GM12878 (cell line): ENCODE data around the gene BAK1. TPM values are rescaled to one million over a fixed set of nuclear protein-coding genes. Genes with fewer than 3 reads are reported as not detected.

Experiments used
- ATAC-seq: fragments of 200-7000 bp; cut with Tn5 transposase; 3 replicates; pipeline ENCODE4 v1.9.1; 2020; ENCODE audit warnings: mild to moderate bottlenecking, moderate library complexity
- BruUV-seq: library from RNA; stranded (reverse); fragments of 400-500 nt; replicated peaks from 2 replicates; lab custom pipeline; 2021; lab: Mats Ljungman, UMichigan
- CTCF ChIA-PET: fragments of 300-600 bp; sonication (Branson Sonifier 250); formaldehyde crosslinking; extraction: SDS; loops from one replicate; lab custom pipeline; 2021; ENCODE audit warnings: inconsistent platforms; lab: Yijun Ruan, JAX
- POLR2A ChIA-PET: fragments of 350-600 bp; formaldehyde crosslinking; extraction: SDS; loops from one replicate; lab custom pipeline; 2021; ENCODE audit warnings: inconsistent platforms; lab: Charles Lee
- RAD21 ChIA-PET: fragments of 300-600 bp; sonication (Branson Sonifier 250); formaldehyde crosslinking; loops from one replicate; lab custom pipeline; 2023; ENCODE audit warnings: antibody characterized with exemption; ENCODE audit not compliant: unreplicated experiment; lab: Charles Lee
- SMC1A ChIA-PET: fragments of 300-600 bp; sonication (Branson Sonifier 250); formaldehyde crosslinking; loops from one replicate; lab custom pipeline; 2023; ENCODE audit not compliant: unreplicated experiment, uncharacterized antibody; lab: Charles Lee
- DNase-seq: peaks from one replicate; pipeline ENCODE4 v3.0.0-alpha.2; 2011; ENCODE audit warnings: low read depth, low spot score
- FAIRE-seq: peaks from 3 replicates; lab custom pipeline; 2011; peaks lifted over from hg19 to GRCh38; lab: Jason Lieb, UNC
- H2AFZ ChIP-seq: 2 replicates; pipeline ENCODE4 v1.6.0; 2011; ENCODE audit warnings: low read depth, low read length, control low read depth; ENCODE audit not compliant: control insufficient read depth
- H3K27ac ChIP-seq: 2 replicates; pipeline ENCODE4 v1.5.1; 2011; ENCODE audit warnings: control low read depth; ENCODE audit not compliant: control insufficient read depth, insufficient read depth
- H3K27me3 ChIP-seq, 2 experiments: replicated peaks in 1 of 2; 2 replicates each; pipeline versions ENCODE4 v1.6.0 to v1.6.1; 2011; ENCODE audit warnings: low read length in 1 of 2; ENCODE audit not compliant: control insufficient read depth in 2 of 2, insufficient read depth in 2 of 2
- H3K36me3 ChIP-seq, 2 experiments: 2 replicates each; pipeline ENCODE4 v1.5.1; 2011; ENCODE audit warnings: low read length in 1 of 2; ENCODE audit not compliant: control insufficient read depth in 2 of 2, insufficient read depth in 2 of 2
- H3K4me1 ChIP-seq: 2 replicates; pipeline ENCODE4 v1.6.1; 2011; ENCODE audit warnings: mild to moderate bottlenecking, low read length, moderate library complexity, mixed read lengths; ENCODE audit not compliant: control insufficient read depth, insufficient read depth
- H3K4me2 ChIP-seq: 2 replicates; pipeline ENCODE4 v1.6.0; 2011; ENCODE audit warnings: control low read depth; ENCODE audit not compliant: control insufficient read depth, insufficient read depth
- H3K4me3 ChIP-seq: fragments of 200-600 bp; sonication (generic); 2 replicates; pipeline ENCODE4 v1.5.1; 2016
- H3K79me2 ChIP-seq: 2 replicates; pipeline ENCODE4 v1.6.0; 2011; ENCODE audit warnings: low read length; ENCODE audit not compliant: control insufficient read depth, insufficient read depth
- H3K9ac ChIP-seq: 2 replicates; pipeline ENCODE4 v1.8.0; 2011; ENCODE audit warnings: low read length, control low read depth, mixed read lengths; ENCODE audit not compliant: control insufficient read depth, insufficient read depth
- H3K9me3 ChIP-seq: replicated peaks from 3 replicates; pipeline ENCODE4 v1.5.1; 2011; ENCODE audit warnings: mild to moderate bottlenecking, low read length; ENCODE audit not compliant: control insufficient read depth, insufficient read depth
- H4K20me1 ChIP-seq: 2 replicates; pipeline ENCODE4 v1.6.0; 2011; ENCODE audit not compliant: control insufficient read depth, insufficient read depth
- BHLHE40 ChIP-seq, 2 experiments: fragments of 450-650 bp in 1 of 2; IDR thresholded peaks; 2 replicates each; pipeline ENCODE4 v1.6.1; 2011 to 2017; ENCODE audit warnings: low read depth in 2 of 2, borderline replicate concordance in 1 of 2, improper control_type of control experiment in 1 of 2, low read length in 1 of 2, mild to moderate bottlenecking in 1 of 2
- CBX5 ChIP-seq: sonication (generic); IDR thresholded peaks from 2 replicates; pipeline ENCODE4 v1.6.1; 2016; ENCODE audit warnings: low read depth, moderate library complexity, mild to moderate bottlenecking, inconsistent platforms
- E4F1 ChIP-seq: fragments of 450-650 bp; IDR thresholded peaks from 2 replicates; pipeline ENCODE4 v1.6.1; 2018; ENCODE audit warnings: borderline replicate concordance, mild to moderate bottlenecking; ENCODE audit not compliant: partially characterized antibody
- EGR1 ChIP-seq, 2 experiments: IDR thresholded peaks; 1 replicate in 1 of 2; 2 replicates in 1 of 2; pipeline ENCODE4 v1.6.1; 2011 to 2012; ENCODE audit warnings: low read depth in 2 of 2, low read length in 2 of 2, borderline replicate concordance in 1 of 2, mild to moderate bottlenecking in 1 of 2, moderate library complexity in 1 of 2
- FOXK2 ChIP-seq: fragments of 450-650 bp; IDR thresholded peaks from 2 replicates; pipeline ENCODE4 v1.6.1; 2017; ENCODE audit warnings: mild to moderate bottlenecking, moderate library complexity
- KLF5 ChIP-seq: fragments of 450-650 bp; IDR thresholded peaks from 2 replicates; pipeline ENCODE4 v1.6.1; 2014; ENCODE audit warnings: mild to moderate bottlenecking; ENCODE audit not compliant: partially characterized antibody
- POLR2AphosphoS2 ChIP-seq: IDR thresholded peaks from 2 replicates; pipeline ENCODE4 v1.6.1; 2011; ENCODE audit warnings: low read depth, mild to moderate bottlenecking, low read length, improper control_type of control experiment, moderate library complexity
- ZNF687 ChIP-seq: fragments of 450-650 bp; IDR thresholded peaks from 2 replicates; pipeline ENCODE4 v1.6.1; 2017; ENCODE audit warnings: mild to moderate bottlenecking, moderate library complexity
- WGBS: methylation state at CpG from one replicate; pipeline ENCODE4 v1.1.6; 2016; ENCODE audit warnings: low lambda C conversion rate; ENCODE audit not compliant: insufficient replicate concordance, insufficient coverage; ENCODE audit errors: missing lambda C conversion rate; 5-methylcytosine and 5-hydroxymethylcytosine counted together
- in situ Hi-C: fragments of 300-500 bp; cut with MboI; formaldehyde crosslinking; loops from 9 replicates; pipeline ENCODE4 v1.14.3; 2018; ENCODE audit warnings: mixed read lengths
- intact Hi-C: fragments of 100-400 bp; cut with micrococcal nuclease; formaldehyde crosslinking; loops from one replicate; pipeline ENCODE4 v1.14.2; 2022; ENCODE audit not compliant: unreplicated experiment
- polyA plus RNA-seq, 11 experiments: library from polyadenylated mRNA; depleted of rRNA in 4 of 11; unstranded in 6 of 11; stranded (reverse) in 5 of 11; fragments of >200 nt; fragmentation: Nextera tagmentation in 4 of 11; fragmentation: Illumina TruSeq in 1 of 11; extraction: Ambion mirVana in 4 of 11; extraction: Trizol in 1 of 11; gene quantifications; 1 replicate in 1 of 11; 2 replicates in 10 of 11; pipeline versions ENCODE4 v1.2.1 to v1.2.3, GENCODE V29; 2011 to 2016; ENCODE audit warnings: inconsistent platforms in 2 of 11, missing spikeins in 2 of 11, low read depth in 1 of 11
- total RNA-seq, 4 experiments: library from RNA; depleted of rRNA in 3 of 4; stranded (reverse); fragments of >200 nt in 3 of 4; fragmentation: Illumina TruSeq in 1 of 4; extraction: Trizol in 1 of 4; gene quantifications; 2 replicates each; pipeline versions ENCODE4 v1.2.1 to v1.2.3, GENCODE V29; 2013 to 2021

BAK1 gene
- total and polyA plus RNA-seq, 10 of the 15 experiments (the other 5 are each of a cell fraction or from before 2014, with no cell fraction given) = 6.3 to 65.8 (median 29.6) TPM

GRCh38 chr6:33589731-33590530 lies 9.9 kb upstream of the BAK1 start:
- Histone ChIP-seq H2AFZ (0 out of 2 replicates have a peak overlapping the region, but pooled peaks have one; percentile 15), H3K36me3 (no peaks in the 10 kb centered on the region), H3K79me2 (no peaks in the 10 kb centered on the region), H3K4me1 (peaks cover 48% of the 10 kb centered on the region), H3K9ac (no peak overlapping the region), H3K4me3 (no peak overlapping the region), H3K4me2 (peak overlapping the region; percentile 26), H4K20me1 (no peaks in the 10 kb centered on the region), H3K27ac (no peak overlapping the region), H3K27me3 (no peaks in the 10 kb centered on the region), H3K9me3 (no peaks in the 10 kb centered on the region)
- FAIRE-seq = peak; percentile 74
- RAD21 ChIA-PET = interaction anchor here (0.6 to 6.6 kb wide), 14 partner anchors 10 to 172 kb away, joined by 3 to 86 read pairs (median 4); partner anchors contain the start of genes BAK1, ITPR3 and UQCC2
- SMC1A ChIA-PET = interaction anchor here (0.7 to 6.9 kb wide), 17 partner anchors 8 to 156 kb away, joined by 3 to 122 read pairs (median 4); partner anchors contain the start of genes BAK1, ITPR3 and UQCC2
- in situ Hi-C loops (loop anchor here (5.0 kb wide), 1 partner anchor 112 kb away; no protein-coding TSS in a partner anchor), intact Hi-C loops (loop anchor here (1.0 to 10.0 kb wide), 3 partner anchors 17 to 565 kb away; no protein-coding TSS in a partner anchor)
- no TSS peak for BruUV-seq
- POLR2A ChIA-PET = interaction anchor here (1.0 to 1.2 kb wide), 2 partner anchors 17 to 111 kb away, joined by 6 read pairs; no protein-coding TSS in a partner anchor
- 5% methylated on average over 9 of the region's 9 CpGs for WGBS
- CTCF ChIA-PET = interaction anchor here (0.6 to 7.6 kb wide), 29 partner anchors 10 to 680 kb away, joined by 3 to 235 read pairs (median 5); partner anchors contain the start of genes BAK1, ITPR3 and UQCC2
- DNase-seq = peak; percentile 37
- peak; percentile 47 for ATAC-seq
- TF ChIP-seq POLR2AphosphoS2 (no peak), BHLHE40 (IDR thresholded peaks at IDR 0.05; ENCODE audit: borderline replicate concordance in 1 of 2, low read depth in 2 of 2, low read length in 1 of 2) (0 out of 4 replicates have a peak, but pooled peaks of 1 of the 2 experiments have one; percentile 14), FOXK2 (no peak), KLF5 (no peak), CBX5 (no peak), E4F1 (no peak), ZNF687 (no peak), EGR1 (IDR thresholded peaks at IDR 0.05; ENCODE audit: borderline replicate concordance in 1 of 2, low read depth in 2 of 2, low read length in 2 of 2) (no peak)
